Head of caudate nucleus (tissue), 42 donors: ENCODE results near the gene POLR2C.
"Not testable (repeated sequence)": the region's sequence is repeated elsewhere in the genome, so short reads cannot be mapped to it uniquely, and the experiment has no call there.

Experiments
- DNase-seq, 42 donors: peaks; one replicate each; pipeline versions ENCODE4 v3.0.0 to v3.0.0-alpha.2; 2020 to 2021; ENCODE audit warnings: mixed read lengths in 7 of 42
- intact Hi-C: fragments of 100-400 bp; cut with DNase I; formaldehyde crosslinking; loops from one replicate; pipeline ENCODE4 v1.15.0; 2022

POLR2C gene

GRCh38 chr16:57489229-57489628 lies 26.8 kb downstream of the POLR2C start:
- intact Hi-C loops: no loop called here
- DNase-seq: no peak

DNA sequence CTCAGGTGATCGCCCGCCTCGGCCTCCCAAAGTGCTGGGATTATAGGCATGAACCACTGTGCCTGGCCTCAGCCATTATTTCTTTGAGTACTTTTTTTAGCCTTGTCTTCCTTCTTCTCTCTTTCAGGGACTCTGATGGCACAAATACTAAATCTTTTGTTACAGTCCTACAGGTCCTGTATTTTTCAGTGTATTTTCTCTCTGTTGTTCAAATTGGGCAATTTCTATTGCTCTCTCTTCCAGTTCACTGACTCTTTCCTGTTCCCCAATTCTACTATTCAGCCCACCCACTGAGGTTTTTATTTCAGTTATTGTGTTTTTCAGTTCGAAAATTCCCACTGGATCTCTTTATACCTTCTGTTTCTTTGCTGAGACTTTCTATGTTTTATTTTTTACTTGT lies 31.3 kb downstream of the POLR2C start:
- intact Hi-C loops: no loop called here
- DNase-seq: no peak

DNA sequence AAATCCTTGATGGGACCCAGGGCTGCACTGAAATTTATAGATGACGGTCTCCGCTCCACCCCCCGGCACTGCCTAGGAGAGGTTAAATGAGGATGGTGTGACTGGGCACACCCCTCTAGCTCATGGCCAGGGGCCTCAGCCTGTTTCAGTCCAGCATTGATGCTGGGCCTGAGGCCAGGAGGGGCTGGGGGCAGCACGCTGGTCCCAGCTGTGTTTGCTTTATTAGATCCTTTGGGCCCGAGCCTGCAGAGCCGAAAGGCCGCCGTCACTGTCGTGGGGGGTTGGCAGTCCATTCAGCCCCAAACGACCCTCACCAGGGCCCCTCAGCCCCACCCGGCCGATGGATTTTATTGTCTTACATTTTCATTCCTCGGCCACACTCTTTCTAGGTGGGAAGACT lies 34.6 kb downstream of the POLR2C start:
- DNase-seq: no peak
- intact Hi-C loops: no loop called here

DNA sequence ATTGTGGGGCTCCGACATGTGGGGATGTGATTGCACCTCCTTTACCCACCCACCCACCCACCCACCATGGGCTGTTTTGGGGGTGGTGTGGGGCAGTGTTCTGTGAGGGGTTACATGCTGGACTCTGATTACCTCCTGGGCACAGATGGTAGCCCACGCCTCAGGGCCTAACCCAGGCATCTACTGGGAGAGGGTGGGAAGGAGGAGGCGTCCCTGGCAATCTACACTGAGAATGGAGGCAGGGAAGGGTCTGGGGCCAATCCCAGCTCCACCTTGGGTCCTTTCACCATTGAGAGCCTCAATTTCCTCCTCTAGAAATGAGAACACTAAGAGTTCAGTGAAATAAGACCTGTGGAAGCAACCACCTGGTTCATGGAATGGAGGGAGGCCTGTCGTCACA lies 35.6 kb downstream of the POLR2C start:
- DNase-seq: no peak
- intact Hi-C loops: no loop called here

GRCh38 chr16:57499941-57500340 lies 37.5 kb downstream of the POLR2C start:
- intact Hi-C loops, DNase-seq: not testable (repeated sequence)

DNA sequence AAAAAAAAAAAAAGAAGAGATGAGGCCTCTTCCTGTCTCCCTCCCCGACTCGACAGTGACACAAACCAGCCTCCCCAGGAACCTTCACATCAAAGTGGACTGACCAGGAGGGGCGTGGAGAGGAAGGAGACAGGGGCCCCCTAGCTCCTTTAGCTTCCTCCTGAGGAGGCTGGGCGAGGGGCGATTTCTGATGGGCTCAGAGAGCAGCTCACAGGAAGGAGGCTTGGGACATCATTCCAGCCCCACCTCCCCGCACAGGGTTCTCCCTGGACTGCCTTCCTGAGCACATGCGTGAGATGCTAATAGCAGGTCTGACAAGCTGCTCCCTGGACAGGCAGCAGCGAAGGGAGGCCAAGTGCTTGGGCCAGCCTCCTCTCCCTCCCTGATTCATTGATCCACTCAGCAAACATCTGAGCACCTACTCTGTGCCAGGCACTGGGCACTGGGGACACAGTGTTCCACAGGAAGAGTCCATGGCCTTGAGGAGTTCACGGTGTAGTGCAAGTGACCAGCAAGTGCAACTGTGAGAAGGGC lies 38.2 kb downstream of the POLR2C start:
- DNase-seq: no peak
- intact Hi-C loops: no loop called here

DNA sequence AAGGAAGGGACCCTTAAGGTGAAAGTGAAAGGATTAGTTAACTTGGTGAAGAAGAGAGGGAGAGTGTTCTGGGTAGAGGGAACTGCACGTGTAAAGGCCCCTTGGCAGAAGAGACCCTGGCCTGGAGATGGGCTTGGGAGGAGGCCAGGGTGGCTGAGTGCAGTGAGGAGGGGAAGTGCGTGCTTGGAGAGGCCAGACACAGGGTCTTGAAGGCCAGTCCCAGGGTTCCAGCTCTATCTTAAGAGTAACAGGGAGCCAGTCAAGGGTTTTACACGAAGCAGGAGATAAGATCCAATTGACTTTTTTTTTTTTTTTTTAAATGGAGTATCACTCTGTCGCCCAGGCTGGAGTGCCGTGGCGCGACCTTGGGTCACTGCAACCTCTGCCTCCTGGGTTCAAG lies 39.0 kb downstream of the POLR2C start:
- DNase-seq: no peak
- intact Hi-C loops: no loop called here

- intact Hi-C loops: no loop called here
- no peak for DNase-seq
These were observed 39.7 kb downstream of the POLR2C start for GRCh38 chr16:57502048-57502775.

DNA sequence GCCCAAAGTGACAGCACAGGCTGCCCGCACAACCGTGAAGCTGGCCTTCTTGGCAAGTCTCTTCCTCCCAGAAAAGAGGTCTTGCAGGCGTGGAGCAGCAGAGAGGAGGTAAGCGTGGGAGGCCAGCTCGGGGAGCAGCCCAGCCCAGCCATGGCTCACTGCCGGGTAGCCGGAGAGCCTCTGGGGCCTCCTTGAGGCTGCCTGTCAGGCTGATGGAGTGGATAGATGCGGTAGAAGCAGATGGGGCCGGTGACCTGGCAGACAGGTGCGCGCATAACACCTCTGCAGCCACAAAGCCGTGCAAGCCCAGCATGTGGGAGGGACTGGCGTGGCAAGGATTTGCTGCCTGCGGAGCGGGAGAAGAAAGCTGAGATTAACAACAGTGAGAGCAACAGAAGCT lies 40.9 kb downstream of the POLR2C start:
- intact Hi-C loops: no loop called here
- no peak for DNase-seq

DNA sequence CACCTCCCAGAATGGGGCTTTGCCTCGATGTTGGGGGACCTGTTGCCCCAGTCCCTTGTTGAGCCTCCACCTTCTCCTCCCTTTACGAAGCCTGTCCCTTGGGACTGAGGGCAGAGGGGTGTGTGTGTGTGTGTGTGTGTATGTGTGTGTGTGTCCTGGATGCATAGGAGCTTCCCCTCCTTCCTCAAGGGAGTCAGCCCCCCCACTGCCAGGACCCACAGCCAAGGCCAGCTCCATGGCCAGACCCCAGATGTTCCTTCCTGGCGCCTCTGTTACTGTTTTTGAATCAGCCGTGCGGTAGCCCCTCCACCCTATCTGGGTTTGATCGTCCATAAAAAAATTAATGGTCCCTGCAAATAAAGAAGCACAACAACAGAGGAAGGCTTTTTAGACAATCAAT lies 41.5 kb downstream of the POLR2C start:
- DNase-seq: no peak
- intact Hi-C loops: no loop called here

- no peak for DNase-seq
- intact Hi-C loops: no loop called here
These were observed 42.0 kb downstream of the POLR2C start for GRCh38 chr16:57504491-57504890.

DNA sequence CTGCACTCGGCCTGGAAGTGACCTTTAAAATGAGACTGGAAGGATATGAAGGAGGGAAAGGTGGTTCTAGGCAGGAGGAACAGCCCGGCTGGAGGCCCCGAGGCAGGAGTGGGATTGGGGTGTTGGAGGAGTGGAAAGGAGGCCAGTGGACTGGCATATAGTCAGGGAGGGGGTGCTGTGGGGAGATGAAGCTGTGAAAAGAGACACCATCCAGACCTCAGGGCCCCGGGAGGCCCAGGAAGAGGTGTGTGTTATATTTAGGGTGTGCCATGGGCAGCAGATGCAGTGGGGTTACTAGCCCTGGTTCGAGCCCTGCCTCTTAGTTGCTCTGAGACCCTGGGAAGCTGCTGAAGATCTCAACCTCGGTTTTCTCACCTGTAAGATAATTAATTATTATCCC lies 42.7 kb downstream of the POLR2C start:
- no peak for DNase-seq
- intact Hi-C loops: no loop called here

GRCh38 chr16:57507136-57508034 lies 44.9 kb downstream of the POLR2C start:
- DNase-seq: no peak
- intact Hi-C loops: no loop called here

DNA sequence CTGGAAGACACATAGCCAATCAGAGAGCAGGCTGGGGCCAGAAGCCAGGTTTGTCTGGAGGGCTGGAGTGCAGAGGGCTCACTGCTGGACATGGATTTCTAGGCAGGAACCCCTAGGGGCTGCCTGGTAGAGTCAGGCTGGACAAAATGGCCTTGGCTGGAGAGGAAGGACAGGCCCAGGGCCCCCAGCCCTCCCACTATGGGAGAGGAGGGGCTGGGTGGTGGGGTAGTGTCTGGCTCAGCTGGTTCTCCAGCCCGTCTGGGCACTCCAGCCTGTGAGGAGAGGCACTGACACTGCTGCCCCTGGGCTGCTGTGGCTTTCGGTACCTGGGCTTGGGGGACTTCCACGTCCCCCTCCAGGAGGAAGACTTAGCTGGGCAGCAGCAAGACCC lies 45.6 kb downstream of the POLR2C start:
- intact Hi-C loops: no loop called here

DNA sequence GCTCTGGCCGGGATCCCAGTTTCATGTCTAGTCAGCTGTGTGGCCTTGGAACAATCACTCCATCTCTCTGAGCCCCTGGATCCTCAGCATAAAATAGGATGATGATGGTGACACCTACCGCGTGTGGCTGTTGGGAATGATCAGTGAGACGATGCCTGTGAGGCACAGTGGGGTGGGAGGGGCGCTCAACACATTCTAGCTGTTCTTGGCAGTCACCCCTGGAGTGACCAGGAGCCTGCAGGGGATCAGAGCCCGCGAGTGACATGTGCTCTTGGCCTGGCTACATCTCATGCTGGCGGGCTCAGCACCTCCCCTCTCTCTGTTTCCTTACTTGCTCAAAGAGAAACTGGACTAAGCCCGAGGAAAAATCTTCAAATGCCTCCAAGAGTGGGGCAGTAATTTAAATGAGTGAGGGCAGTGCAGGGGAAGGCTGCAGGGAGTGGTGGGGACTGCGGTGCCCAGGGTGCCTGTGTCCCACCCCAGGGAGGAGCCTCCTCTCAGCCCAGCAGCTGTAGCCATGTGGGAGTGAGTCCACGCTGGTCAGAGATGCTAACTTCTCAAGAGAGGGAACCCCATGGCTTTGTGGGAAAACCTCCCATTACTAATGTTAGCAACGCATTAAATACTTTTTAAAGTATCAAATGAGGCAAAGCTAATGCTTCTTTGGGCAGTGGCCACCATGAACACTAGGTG lies 46.9 kb downstream of the POLR2C start:
- intact Hi-C loops: no loop called here

More for the DNA sequence above, 45.6 kb downstream of the POLR2C start:
- no peak for DNase-seq

DNA sequence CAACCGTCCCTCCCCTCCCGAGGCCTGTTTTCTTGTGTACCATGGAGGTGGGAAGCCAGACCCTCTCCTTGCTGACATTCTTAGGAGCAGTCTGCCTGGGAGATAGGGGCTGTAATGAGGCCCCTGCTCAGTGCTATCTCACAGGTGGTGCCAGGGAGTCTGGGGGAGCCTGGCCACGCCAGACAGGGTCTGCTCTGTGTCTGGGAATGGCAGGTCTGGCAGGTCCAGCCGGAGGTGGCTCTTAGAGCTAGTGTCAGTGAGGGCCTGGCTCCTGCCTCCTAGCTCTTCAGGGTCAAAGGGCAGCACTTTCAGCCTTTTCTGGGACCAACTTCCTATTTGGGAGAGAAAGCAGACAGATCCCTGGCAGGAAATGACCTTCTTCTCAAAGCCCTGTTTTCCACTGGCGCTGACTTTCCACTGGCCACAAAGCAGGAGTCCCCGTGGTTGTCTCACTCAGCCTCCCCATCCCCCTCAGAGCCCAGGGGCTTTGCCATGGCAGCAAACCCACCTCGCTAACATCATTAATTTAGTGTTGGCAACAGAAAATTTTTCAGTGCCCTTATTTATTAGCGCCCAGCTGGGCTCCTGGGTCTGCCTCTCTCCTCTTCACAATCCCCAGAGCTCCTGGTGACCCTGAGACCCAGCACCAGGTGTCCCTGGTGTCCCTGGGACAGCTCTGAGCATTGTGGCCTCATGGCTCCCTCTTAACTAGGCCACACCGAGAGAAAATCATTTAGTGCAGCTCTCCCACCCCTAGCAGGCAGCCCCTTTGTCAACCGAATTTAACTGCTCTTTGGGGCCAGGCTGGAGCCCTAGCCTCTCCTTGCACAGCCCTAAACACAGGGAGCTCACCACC lies 47.8 kb downstream of the POLR2C start:
- intact Hi-C loops: no loop called here
- no peak for DNase-seq

More for the DNA sequence above, 46.9 kb downstream of the POLR2C start:
- no peak for DNase-seq

- DNase-seq: no peak
- intact Hi-C loops: no loop called here
These were observed 50.0 kb downstream of the POLR2C start for GRCh38 chr16:57512296-57513001.
